ENCODE data around the gene NPL. TPM values are rescaled to one million over a fixed set of nuclear protein-coding genes. Genes with fewer than 3 reads are reported as not detected.

Gene NPL
- total RNA-seq, 1 experiment from 2014 or later: 3.8 TPM

- DNase-seq (ENCODE audit: low spot score): no peak
These were observed 10.7 kb upstream of the NPL start for GRCh38 chr1:182778862-182779261.

DNA sequence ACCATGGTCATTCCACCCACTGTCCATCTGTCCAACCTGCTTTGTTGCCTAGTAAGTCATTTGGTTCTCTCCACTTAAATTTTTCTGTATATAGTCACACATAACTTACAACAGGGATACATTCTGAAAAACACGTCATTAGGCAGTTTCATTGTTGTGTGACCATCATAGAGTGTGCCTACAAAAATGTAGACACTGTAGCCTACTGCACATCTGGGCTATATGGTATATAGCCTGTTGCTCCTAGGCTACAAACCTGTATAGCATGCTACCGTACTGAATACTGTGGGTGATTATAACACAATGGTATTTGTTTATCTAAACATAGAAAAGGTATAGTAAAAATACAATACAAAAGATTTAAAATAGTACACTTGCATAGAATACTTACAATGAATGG lies 10.0 kb upstream of the NPL start:
- no peak for DNase-seq (ENCODE audit: low spot score)

- peak; percentile 78 for DNase-seq (ENCODE audit: low spot score)
These were observed 7.6 kb upstream of the NPL start for GRCh38 chr1:182781841-182782586.

DNA sequence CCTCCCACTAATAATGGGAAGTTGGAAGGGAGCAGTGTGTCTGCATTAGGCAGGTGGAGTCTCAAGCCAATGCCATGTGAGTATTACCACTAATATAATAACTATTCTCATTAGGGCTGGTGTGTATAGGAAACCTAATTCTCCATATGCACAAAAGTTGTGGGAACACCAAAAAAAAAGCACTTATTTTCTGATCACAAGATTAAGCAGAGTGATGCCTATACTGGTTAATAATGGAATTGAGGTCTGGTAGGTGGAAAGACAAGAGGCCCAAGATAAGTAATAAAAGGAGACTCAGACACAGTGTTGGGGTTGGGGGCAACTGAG lies 7.0 kb upstream of the NPL start:
- DNase-seq (ENCODE audit: low spot score): no peak

DNA sequence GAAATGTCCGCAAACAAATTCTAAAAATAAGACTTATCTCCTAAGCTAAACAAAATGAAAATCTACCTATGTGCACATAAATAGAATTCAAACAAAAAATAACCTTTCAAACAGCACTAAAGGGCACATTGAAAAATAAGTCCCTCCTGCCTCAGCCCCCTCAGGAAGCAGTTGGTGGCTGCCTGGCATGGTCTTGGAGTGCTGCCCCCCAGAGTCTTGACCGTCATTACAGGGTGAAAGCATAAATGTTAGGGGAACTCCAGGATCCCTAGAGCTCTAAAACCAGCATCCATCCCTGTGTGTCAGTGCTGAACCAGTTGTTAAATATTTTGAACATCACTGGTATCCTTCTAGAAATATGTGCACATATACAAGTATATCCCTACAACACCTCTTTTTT lies 6.5 kb upstream of the NPL start:
- no peak for DNase-seq (ENCODE audit: low spot score)

DNA sequence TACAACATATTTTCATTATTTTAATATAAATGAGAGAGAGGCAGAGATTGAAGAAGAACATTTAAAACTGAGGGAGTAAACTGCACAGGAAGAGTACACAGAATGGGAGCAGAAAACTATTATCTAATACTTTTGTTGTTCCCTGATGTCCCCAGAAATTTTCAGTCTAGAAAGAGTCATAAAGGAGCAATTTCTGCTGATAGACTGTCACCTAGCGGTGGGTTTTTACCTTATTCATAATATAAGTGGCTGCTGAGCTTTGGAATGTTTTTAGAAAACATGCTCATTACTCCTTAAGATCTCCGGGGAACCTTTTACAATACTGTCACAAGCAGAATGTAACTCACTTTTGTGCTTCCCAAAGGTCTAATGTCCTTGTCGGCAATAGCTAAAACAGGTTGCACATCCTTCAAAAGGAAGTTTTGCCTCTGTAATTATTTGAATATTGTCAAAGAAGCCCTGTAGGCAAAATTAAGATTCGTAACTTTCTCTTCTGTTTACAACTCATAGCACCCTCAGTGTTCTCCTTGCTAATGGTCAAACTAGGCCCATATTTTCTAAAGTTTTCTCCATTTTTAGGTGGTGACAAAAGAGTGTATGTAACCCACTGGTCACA lies 4.9 kb upstream of the NPL start:
- peak; percentile 68 for DNase-seq (ENCODE audit: low spot score)

DNA sequence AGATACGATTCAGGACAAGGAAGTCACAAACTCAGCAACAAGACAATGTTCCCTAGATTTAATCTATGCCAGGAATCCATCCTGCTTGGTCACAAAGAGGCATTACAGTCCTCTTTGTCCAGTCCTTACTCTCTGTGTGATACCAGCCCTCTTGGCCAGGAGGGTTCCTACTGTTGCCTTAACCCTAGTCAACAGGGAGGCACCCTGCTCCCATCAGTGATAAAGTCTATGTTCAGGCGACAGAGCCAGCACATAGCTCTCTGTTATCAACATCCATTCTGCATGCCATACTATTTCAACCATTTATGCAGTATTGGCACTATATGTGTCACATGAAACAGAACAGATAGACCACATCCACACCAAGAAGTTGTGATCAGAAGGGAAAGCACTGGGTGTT lies 4.4 kb upstream of the NPL start:
- DNase-seq (ENCODE audit: low spot score): no peak

GRCh38 chr1:182786223-182786994 lies 3.2 kb upstream of the NPL start:
- DNase-seq (ENCODE audit: low spot score): peak; percentile 82

GRCh38 chr1:182786995-182787324 lies 2.6 kb upstream of the NPL start:
- no peak for DNase-seq (ENCODE audit: low spot score)

DNA sequence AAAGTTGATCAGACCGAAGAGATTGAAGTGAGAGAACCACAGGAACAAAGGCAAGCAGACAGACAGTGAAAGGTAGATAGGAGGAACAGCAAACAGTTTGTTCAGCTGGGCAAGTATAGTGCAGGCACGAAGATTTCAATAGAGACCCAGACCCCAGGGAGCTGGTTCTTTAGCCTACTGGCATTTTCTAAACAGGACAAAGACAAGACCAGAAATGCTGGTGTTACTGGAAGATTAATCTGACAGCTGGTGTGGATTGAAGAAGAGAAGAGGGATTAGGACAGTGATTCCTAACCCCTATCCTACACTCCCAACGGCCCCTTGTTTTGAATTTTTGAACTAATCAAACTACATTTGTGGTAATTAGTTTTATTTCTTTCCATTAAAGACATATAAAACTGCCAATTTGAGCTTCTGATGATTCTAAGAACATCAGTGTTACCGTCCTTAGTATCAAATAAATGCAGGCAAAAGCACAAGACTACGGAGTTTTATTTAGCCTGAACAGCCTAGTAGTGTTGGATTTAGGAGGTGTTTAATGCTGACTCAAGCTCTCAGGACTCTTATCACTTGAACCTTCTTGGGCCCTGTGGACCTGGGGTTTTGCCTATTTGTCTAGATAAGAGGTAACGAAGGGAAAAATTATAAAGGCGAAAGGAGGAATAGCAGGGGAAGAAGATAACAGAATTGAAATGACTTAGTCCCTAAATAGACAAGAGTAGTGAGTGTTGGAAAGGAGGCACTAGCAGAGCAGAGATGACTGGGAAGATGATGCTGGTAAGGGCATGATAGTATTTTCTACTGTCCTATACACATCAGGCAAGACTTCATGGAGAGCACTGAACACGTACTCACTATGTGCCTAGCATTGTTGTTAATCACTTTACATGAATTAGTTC lies 2.0 kb downstream of the NPL start:
- DNase-seq (ENCODE audit: low spot score): no peak

- no peak for DNase-seq (ENCODE audit: low spot score)
These were observed 4.5 kb downstream of the NPL start for GRCh38 chr1:182794091-182794490.

- DNase-seq (ENCODE audit: low spot score): no peak
These were observed 5.2 kb downstream of the NPL start for GRCh38 chr1:182794676-182795201.

- DNase-seq (ENCODE audit: low spot score): peak; percentile 23
These were observed 6.1 kb downstream of the NPL start for GRCh38 chr1:182795563-182796228.

DNA sequence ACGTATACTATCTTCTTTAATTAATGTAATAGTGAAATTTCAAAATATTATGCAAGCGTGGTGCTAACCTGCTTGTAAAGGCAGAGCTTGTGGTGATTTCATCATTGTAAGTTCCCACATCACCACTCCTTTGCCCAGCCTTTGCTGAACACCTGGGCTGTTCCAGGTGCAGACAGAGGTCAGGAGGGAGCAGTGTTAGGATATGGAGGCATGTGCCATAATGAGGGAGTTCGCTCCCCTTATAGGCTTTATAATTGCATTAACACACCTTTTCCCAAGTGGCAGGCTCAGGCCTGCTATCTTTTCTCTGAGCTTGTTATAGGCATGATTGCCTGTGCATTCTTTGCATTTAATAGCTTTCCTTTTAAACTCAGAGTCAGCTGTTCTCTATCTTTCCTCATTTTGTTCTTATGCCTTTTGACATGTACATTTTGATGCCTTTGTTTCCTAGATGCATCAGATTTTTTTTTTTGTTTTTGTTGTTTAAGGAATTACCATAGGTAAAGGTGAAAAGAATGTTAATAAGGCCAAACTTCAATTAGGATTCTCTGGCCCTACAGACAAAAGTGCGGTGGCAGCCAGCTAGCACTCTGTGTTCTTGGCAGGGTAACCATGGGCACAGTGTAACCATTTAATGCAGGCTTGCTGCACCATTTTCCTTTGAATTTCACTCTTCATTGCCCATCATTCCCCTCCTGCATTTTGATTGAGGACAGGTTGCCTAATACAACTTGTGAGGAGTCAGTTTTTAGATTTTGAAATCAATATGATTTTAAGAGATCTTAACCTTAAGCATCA lies 12.6 kb downstream of the NPL start:
- no peak for DNase-seq (ENCODE audit: low spot score)

DNA sequence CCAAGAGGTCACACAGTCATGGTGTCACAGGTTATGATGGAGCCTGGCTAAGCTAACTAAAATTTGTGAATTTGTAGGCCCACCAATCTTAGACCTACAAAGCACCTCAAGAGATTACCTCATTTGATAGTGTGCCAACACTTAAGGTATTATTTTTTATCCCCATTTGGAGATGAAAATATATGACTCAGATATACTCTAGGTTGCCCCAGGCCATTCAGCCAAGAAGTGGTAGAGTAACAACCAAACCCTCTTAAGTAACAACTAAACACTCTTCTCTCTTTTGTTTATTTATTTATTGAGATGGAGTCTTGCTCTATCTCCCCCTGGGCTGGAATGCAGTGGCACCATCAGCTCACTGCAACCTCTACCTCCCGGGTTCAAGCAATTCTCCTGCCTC lies 14.3 kb downstream of the NPL start:
- DNase-seq (ENCODE audit: low spot score): no peak

GRCh38 chr1:182806015-182806678 lies 16.6 kb downstream of the NPL start:
- no peak for DNase-seq (ENCODE audit: low spot score)

- DNase-seq (ENCODE audit: low spot score): no peak
These were observed 18.3 kb downstream of the NPL start for GRCh38 chr1:182807907-182808306.

- peak; percentile 11 for DNase-seq (ENCODE audit: low spot score)
These were observed 19.9 kb downstream of the NPL start for GRCh38 chr1:182809414-182809957.

DNA sequence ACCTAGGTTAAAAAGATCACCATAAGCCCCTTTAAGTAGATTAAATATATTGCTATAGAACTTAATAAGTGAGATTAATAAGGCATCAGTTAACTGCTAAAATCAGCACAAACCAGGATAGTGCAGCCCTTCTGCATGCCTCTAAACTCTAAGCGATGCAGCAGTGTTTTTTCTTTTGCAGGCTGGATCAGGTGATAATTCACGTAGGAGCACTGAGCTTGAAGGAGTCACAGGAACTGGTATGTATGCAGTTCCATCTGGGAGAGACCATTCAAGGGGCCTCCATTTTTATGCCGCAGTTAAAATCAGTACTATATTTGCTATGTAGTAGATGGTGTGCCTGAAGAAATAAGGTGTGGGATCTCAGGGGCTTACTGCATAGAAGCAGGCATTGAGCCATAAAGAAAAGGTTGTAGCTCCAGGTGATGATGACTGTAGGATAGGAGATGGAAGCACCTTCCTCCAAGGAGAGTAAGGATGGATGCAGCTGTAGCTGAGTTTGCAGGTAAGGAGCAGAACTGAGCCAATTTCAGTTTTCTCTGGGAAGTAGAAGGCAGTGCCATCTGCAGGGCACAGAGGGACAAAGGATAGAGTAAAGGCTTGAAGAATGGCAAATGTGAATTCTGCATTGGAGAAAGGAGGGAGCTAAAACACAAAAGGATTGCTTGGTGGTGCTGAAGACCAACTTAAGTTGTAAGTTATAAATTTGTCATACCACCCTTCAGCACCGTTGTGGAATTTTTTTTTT lies 22.6 kb downstream of the NPL start:
- DNase-seq (ENCODE audit: low spot score): no peak

All from A172 (cell line).